ENCODE results near the gene PARN.

Gene PARN

GRCh38 chr16:14418795-14419225 lies 211.2 kb downstream of the PARN start:
- ChIA-PET CTCF (no interaction called here), POLR2A (no interaction called here)
- TF ChIP-seq ZNF223 (tag by site-specific recombination; IDR thresholded peaks at IDR 0.05), result no peak
- no peak for TF ChIP-seq KLF10 (tag by site-specific recombination; IDR thresholded peaks at IDR 0.05)
- TF ChIP-seq ZNF146 (tag by site-specific recombination; IDR thresholded peaks at IDR 0.05), result no peak
- Histone ChIP-seq H3K36me3 (ENCODE audit: control insufficient read depth in 2 of 2, insufficient read depth in 1 of 2, low read length in 2 of 2) (no peaks in the 10 kb centered on the region), H3K4me1 (ENCODE audit: control insufficient read depth, insufficient read depth, low read length) (no peaks in the 10 kb centered on the region), H3K4me3 (ENCODE audit: low read depth, low read length) (no peak overlapping the region), H3K27ac (ENCODE audit: extremely low read depth, low read depth, low read length) (no peak overlapping the region), H3K9me3 (ENCODE audit: control insufficient read depth, insufficient read depth, low read depth, low read length) (no peaks in the 10 kb centered on the region)

- Histone ChIP-seq H3K27ac (ENCODE audit: extremely low read depth, low read depth, low read length) (no peak overlapping the region), H3K36me3 (ENCODE audit: control insufficient read depth in 2 of 2, insufficient read depth in 1 of 2, low read length in 2 of 2) (no peaks in the 10 kb centered on the region), H3K4me3 (ENCODE audit: low read depth, low read length) (no peak overlapping the region), H3K9me3 (ENCODE audit: control insufficient read depth, insufficient read depth, low read depth, low read length) (no peaks in the 10 kb centered on the region), H3K4me1 (ENCODE audit: control insufficient read depth, insufficient read depth, low read length) (no peaks in the 10 kb centered on the region)
- POLR2A ChIA-PET, result interaction anchor here (0.7 kb wide), 1 partner anchor 84 kb away, joined by 5 read pairs; no protein-coding TSS in a partner anchor
- no peak for TF ChIP-seq ZNF398 (tag by site-specific recombination; IDR thresholded peaks at IDR 0.05)
- TF ChIP-seq RBAK (tag by site-specific recombination; IDR thresholded peaks at IDR 0.05), result peak; percentile 69; the same call in 1 of the 2 replicates
- TF ChIP-seq IKZF3 (tag by site-specific recombination; IDR thresholded peaks at IDR 0.05), result no peak
- CTCF ChIA-PET, result no interaction called here
Measured at GRCh38 chr16:14416184-14416583, 213.9 kb downstream of the PARN start.

- Histone ChIP-seq H3K4me1 (ENCODE audit: control insufficient read depth, insufficient read depth, low read length) (no peaks in the 10 kb centered on the region), H3K4me3 (ENCODE audit: low read depth, low read length) (no peak overlapping the region), H3K9me3 (ENCODE audit: control insufficient read depth, insufficient read depth, low read depth, low read length) (no peaks in the 10 kb centered on the region), H3K27ac (ENCODE audit: extremely low read depth, low read depth, low read length) (no peak overlapping the region), H3K36me3 (ENCODE audit: control insufficient read depth in 2 of 2, insufficient read depth in 1 of 2, low read length in 2 of 2) (no peaks in the 10 kb centered on the region)
- ChIA-PET POLR2A (no interaction called here), CTCF (interaction anchor here (0.7 kb wide), 1 partner anchor 1767 kb away, joined by 10 read pairs; no protein-coding TSS in a partner anchor)
- no peak for TF ChIP-seq ZBTB7A (tag by site-specific recombination; IDR thresholded peaks at IDR 0.05; ENCODE audit: low read depth)
- no peak for TF ChIP-seq IKZF3 (tag by site-specific recombination; IDR thresholded peaks at IDR 0.05)
- no peak for TF ChIP-seq ZNF792 (tag by site-specific recombination; IDR thresholded peaks at IDR 0.05)
- no peak for TF ChIP-seq ZSCAN23 (tag by site-specific recombination; IDR thresholded peaks at IDR 0.05)
- TF ChIP-seq ZNF324 (tag by site-specific recombination; IDR thresholded peaks at IDR 0.05), result no peak
- TF ChIP-seq ZNF510 (tag by site-specific recombination; IDR thresholded peaks at IDR 0.05; ENCODE audit: insufficient replicate concordance), result no peak
- TF ChIP-seq ZNF37A (tag by site-specific recombination; IDR thresholded peaks at IDR 0.05), result no peak
- TF ChIP-seq ZNF449 (tag by site-specific recombination; IDR thresholded peaks at IDR 0.05), result no peak
- TF ChIP-seq ZNF530 (tag by site-specific recombination; IDR thresholded peaks at IDR 0.05; ENCODE audit: low read depth), result no peak
- no peak for TF ChIP-seq ZNF549 (tag by site-specific recombination; IDR thresholded peaks at IDR 0.05)
- no peak for TF ChIP-seq HIC1 (tag by site-specific recombination; IDR thresholded peaks at IDR 0.05)
- no peak for TF ChIP-seq ZBTB8A (tag by site-specific recombination; IDR thresholded peaks at IDR 0.05)
- no peak for TF ChIP-seq ZNF48 (tag by site-specific recombination; IDR thresholded peaks at IDR 0.05)
- TF ChIP-seq ZNF654 (tag by site-specific recombination; IDR thresholded peaks at IDR 0.05; ENCODE audit: low read depth), result no peak
- TF ChIP-seq TCF7L2 (IDR thresholded peaks at IDR 0.05; ENCODE audit: borderline replicate concordance, low read depth, low read length), result no peak
- no peak for TF ChIP-seq ZNF423 (tag by site-specific recombination; IDR thresholded peaks at IDR 0.05)
- no peak for TF ChIP-seq ZNF704 (tag by site-specific recombination; IDR thresholded peaks at IDR 0.05)
Measured at GRCh38 chr16:14415291-14415690, 214.8 kb downstream of the PARN start.

All from HEK293 (cell line).